SU-DHL-6 (cell line): ENCODE results near the gene MAP7D2.
A peak's percentile ranks its signal among the peaks of the same experiment; 100 is the strongest.

ENCODE experiments used
- H2AFZ ChIP-seq: fragments of 200-600 bp; sonication (generic); 2 replicates; pipeline ENCODE4 v1.6.1; 2014; ENCODE audit warnings: low read depth, mild to moderate bottlenecking, moderate library complexity, mixed read lengths, antibody characterized with exemption, low read length; ENCODE audit not compliant: severe bottlenecking
- H3F3A ChIP-seq: fragments of 200-600 bp; shearing (Covaris generic); 2 replicates; pipeline ENCODE4 v1.6.0; 2016; ENCODE audit warnings: antibody characterized with exemption, mild to moderate bottlenecking; ENCODE audit not compliant: insufficient read depth
- H3K27ac ChIP-seq: fragments of 200-600 bp; sonication (generic); 2 replicates; pipeline ENCODE4 v1.5.1; 2016; ENCODE audit warnings: low read depth, mild to moderate bottlenecking, low read length, moderate library complexity, mixed read lengths
- H3K27me3 ChIP-seq: fragments of 200-600 bp; sonication (generic), shearing (Covaris generic); 2 replicates; pipeline ENCODE4 v1.6.0; 2014; ENCODE audit warnings: mild to moderate bottlenecking, low read length
- H3K36me3 ChIP-seq: fragments of 200-600 bp; sonication (generic); 2 replicates; pipeline ENCODE4 v1.6.1; 2014; ENCODE audit warnings: mild to moderate bottlenecking, low read length, mixed read lengths
- H3K4me2 ChIP-seq: fragments of 300-600, 200-600 bp; shearing (Covaris generic), sonication (generic); 2 replicates; pipeline ENCODE4 v1.6.0; 2014; ENCODE audit warnings: low read length, low read depth, mild to moderate bottlenecking; ENCODE audit not compliant: poor library complexity, severe bottlenecking
- H3K4me3 ChIP-seq: fragments of 200-600 bp; sonication (generic); 2 replicates; pipeline ENCODE4 v1.5.1; 2014; ENCODE audit warnings: antibody characterized with exemption, low read length, mild to moderate bottlenecking, mixed read lengths; ENCODE audit not compliant: insufficient read depth, poor library complexity, severe bottlenecking
- H3K79me2 ChIP-seq: fragments of 200-600 bp; sonication (generic); 2 replicates; pipeline ENCODE4 v1.6.1; 2014; ENCODE audit warnings: mild to moderate bottlenecking, low read length, moderate library complexity; ENCODE audit not compliant: insufficient read depth
- H3K9ac ChIP-seq: fragments of 200-600 bp; sonication (generic); 2 replicates; pipeline ENCODE4 v1.7.0; 2014; ENCODE audit warnings: mild to moderate bottlenecking, low read length
- H3K9me2 ChIP-seq: fragments of 200-600 bp; sonication (generic); replicated peaks from 2 replicates; pipeline ENCODE4 v1.6.1; 2014; ENCODE audit warnings: low read length; ENCODE audit not compliant: insufficient read depth
- H3K9me3 ChIP-seq: fragments of 200-600 bp; sonication (generic); 2 replicates; pipeline ENCODE4 v1.6.1; 2014; ENCODE audit warnings: low read length, mixed read lengths; ENCODE audit not compliant: insufficient read depth
- H4K20me1 ChIP-seq: fragments of 200-600 bp; sonication (generic); 2 replicates; pipeline ENCODE4 v1.6.1; 2014; ENCODE audit warnings: low read depth, mild to moderate bottlenecking, antibody characterized with exemption, low read length, moderate library complexity, mixed read lengths
- CTCF ChIP-seq: fragments of 200-600 bp; sonication (generic); IDR thresholded peaks from one replicate; pipeline ENCODE4 v1.5.1; 2017; ENCODE audit warnings: antibody characterized with exemption, mild to moderate bottlenecking, low read length, moderate library complexity; ENCODE audit not compliant: insufficient read depth, poor library complexity, severe bottlenecking
- EZH2phosphoT487 ChIP-seq: fragments of 200-600 bp; sonication (generic), shearing (Covaris generic); conservative IDR thresholded peaks from 2 replicates; pipeline ENCODE4 v1.6.1; 2018; ENCODE audit warnings: mild to moderate bottlenecking, antibody characterized with exemption, low read length, moderate library complexity, mixed read lengths

Gene MAP7D2

GRCh38 chrX:20005883-20006282 is 110.8 kb downstream of the MAP7D2 start:
- Histone ChIP-seq H3K9me2 (no peaks in the 10 kb centered on the region), H3K27ac (no peak overlapping the region), H3F3A (no peaks in the 10 kb centered on the region), H2AFZ (no peak overlapping the region), H3K9ac (no peak overlapping the region), H3K9me3 (no peaks in the 10 kb centered on the region), H4K20me1 (no peaks in the 10 kb centered on the region), H3K27me3 (no peaks in the 10 kb centered on the region), H3K4me3 (no peak overlapping the region), H3K79me2 (no peaks in the 10 kb centered on the region), H3K4me2 (no peak overlapping the region), H3K36me3 (no peaks in the 10 kb centered on the region)
- TF ChIP-seq CTCF: no peak
- TF ChIP-seq EZH2phosphoT487: no peak

- H3K27ac ChIP-seq: no peak overlapping the region
- no peak overlapping the region for H2AFZ ChIP-seq
- no peak overlapping the region for H3K4me3 ChIP-seq
- H3K4me2 ChIP-seq: no peak overlapping the region
- no peaks in the 10 kb centered on the region for H3F3A ChIP-seq
- TF ChIP-seq CTCF (no peak), EZH2phosphoT487 (no peak)
- no peaks in the 10 kb centered on the region for H3K9me2 ChIP-seq
- no peaks in the 10 kb centered on the region for H3K36me3 ChIP-seq
- no peaks in the 10 kb centered on the region for H3K79me2 ChIP-seq
- H4K20me1 ChIP-seq: no peaks in the 10 kb centered on the region
- no peaks in the 10 kb centered on the region for H3K9me3 ChIP-seq
- no peaks in the 10 kb centered on the region for H3K27me3 ChIP-seq
- H3K9ac ChIP-seq: no peak overlapping the region
Measured at GRCh38 chrX:20001588-20001987, 115.1 kb downstream of the MAP7D2 start.

- Histone ChIP-seq H3K27ac (no peak overlapping the region), H3K9ac (peak overlapping the region; percentile 50)
Measured at GRCh38 chrX:19991350-19991718, 125.4 kb downstream of the MAP7D2 start.

GRCh38 chrX:19990556-19991349 is 126.0 kb downstream of the MAP7D2 start, which contains the start of gene BCLAF3:
Gene BCLAF3 (minus strand): TSS chrX:19991061. CDS start chrX:19970264, 20,797 bp downstream.
- H3K4me3 ChIP-seq: peak within 1 kb of the TSS; percentile 71
- H3K4me2 ChIP-seq: peak within 1 kb of the TSS; percentile 74
- no peaks in the 10 kb centered on the region for H3F3A ChIP-seq
- H3K9me2 ChIP-seq: no peaks in the 10 kb centered on the region
- H3K79me2 ChIP-seq: peaks cover 4% of the 10 kb centered on the region; the same call in 1 of the 2 replicates
- peak; percentile 59 for TF ChIP-seq CTCF
- TF ChIP-seq EZH2phosphoT487: no peak
- no peaks in the 10 kb centered on the region for H4K20me1 ChIP-seq
- no peaks in the 10 kb centered on the region for H3K27me3 ChIP-seq
- no peaks in the 10 kb centered on the region for H3K36me3 ChIP-seq
- H3K9me3 ChIP-seq: no peaks in the 10 kb centered on the region
- peak within 1 kb of the TSS; percentile 64 for H3K9ac ChIP-seq
- peak within 1 kb of the TSS; percentile 80 for H2AFZ ChIP-seq
- H3K27ac ChIP-seq: no peak within 1 kb of the TSS

More at GRCh38 chrX:19991350-19991718, 125.4 kb downstream of the MAP7D2 start:
- H2AFZ ChIP-seq: peak overlapping the region; percentile 80
- H3K79me2 ChIP-seq: peaks cover 4% of the 10 kb centered on the region; the same call in 1 of the 2 replicates
- H3K36me3 ChIP-seq: no peaks in the 10 kb centered on the region
- H3K4me3 ChIP-seq: peak overlapping the region; percentile 51
- H4K20me1 ChIP-seq: no peaks in the 10 kb centered on the region
- H3K27me3 ChIP-seq: no peaks in the 10 kb centered on the region
- TF ChIP-seq EZH2phosphoT487: no peak
- no peaks in the 10 kb centered on the region for H3K9me3 ChIP-seq
- no peaks in the 10 kb centered on the region for H3K9me2 ChIP-seq
- H3K4me2 ChIP-seq: peak overlapping the region; percentile 66
- no peaks in the 10 kb centered on the region for H3F3A ChIP-seq
